22Rv1 (cell line): Measurements from ENCODE around the gene ABL1.

Source experiments
- ZFX ChIP-seq: fragments of 450-650 bp; IDR thresholded peaks from 2 replicates; pipeline ENCODE4 v1.6.1; 2017; ENCODE audit warnings: antibody characterized with exemption, borderline replicate concordance
- TF ChIP-seq, protein P1 (sequence below): fragments of 450-650 bp; IDR thresholded peaks from 2 replicates; pipeline ENCODE4 v1.5.1; 2017; ENCODE audit warnings: mild to moderate bottlenecking

GRCh38 chr9:130927995-130928900 is 93.2 kb downstream of the ABL1 start:
- TF ChIP-seq, protein P1, sequence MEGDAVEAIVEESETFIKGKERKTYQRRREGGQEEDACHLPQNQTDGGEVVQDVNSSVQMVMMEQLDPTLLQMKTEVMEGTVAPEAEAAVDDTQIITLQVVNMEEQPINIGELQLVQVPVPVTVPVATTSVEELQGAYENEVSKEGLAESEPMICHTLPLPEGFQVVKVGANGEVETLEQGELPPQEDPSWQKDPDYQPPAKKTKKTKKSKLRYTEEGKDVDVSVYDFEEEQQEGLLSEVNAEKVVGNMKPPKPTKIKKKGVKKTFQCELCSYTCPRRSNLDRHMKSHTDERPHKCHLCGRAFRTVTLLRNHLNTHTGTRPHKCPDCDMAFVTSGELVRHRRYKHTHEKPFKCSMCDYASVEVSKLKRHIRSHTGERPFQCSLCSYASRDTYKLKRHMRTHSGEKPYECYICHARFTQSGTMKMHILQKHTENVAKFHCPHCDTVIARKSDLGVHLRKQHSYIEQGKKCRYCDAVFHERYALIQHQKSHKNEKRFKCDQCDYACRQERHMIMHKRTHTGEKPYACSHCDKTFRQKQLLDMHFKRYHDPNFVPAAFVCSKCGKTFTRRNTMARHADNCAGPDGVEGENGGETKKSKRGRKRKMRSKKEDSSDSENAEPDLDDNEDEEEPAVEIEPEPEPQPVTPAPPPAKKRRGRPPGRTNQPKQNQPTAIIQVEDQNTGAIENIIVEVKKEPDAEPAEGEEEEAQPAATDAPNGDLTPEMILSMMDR: no peak
- no peak for TF ChIP-seq ZFX
